ENCODE results near the gene MAGEA1. TPM values are rescaled to one million over a fixed set of nuclear protein-coding genes. Genes with fewer than 3 reads are reported as not detected.

Gene MAGEA1
- total RNA-seq, 1 donor from 2014 or later: not detected

DNA sequence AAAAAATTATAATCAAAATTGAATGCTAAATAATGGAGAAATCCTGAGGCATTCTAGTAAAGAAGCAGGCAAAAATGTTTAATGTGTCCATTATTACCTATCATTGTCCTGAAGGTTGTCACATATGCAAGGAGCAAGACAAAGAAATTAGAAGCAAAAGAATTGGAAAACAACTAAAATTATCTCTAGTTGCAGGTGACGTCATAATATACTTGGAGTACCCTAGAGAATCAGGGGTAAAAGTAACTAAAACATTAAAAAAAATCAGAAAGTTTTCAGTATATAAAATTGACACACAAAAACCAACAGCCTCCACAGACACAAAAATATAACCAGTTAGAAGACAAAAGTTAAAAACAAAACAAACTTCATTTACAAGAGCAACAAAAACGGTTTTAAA, 21.4 kb downstream of the MAGEA1 start:
- no peaks in the 10 kb centered on the region for H3K4me1 Mint-ChIP-seq (ENCODE audit: unreplicated experiment)
- DNase-seq (ENCODE audit: extremely low spot score, unreplicated experiment): no peak
- H3K27me3 Mint-ChIP-seq: peaks cover 14% of the 10 kb centered on the region
- no peak overlapping the region for H3K27ac Mint-ChIP-seq
- peaks cover 6% of the 10 kb centered on the region for H3K9me3 Mint-ChIP-seq
- H3K36me3 Mint-ChIP-seq: no peaks in the 10 kb centered on the region
- H3K4me3 Mint-ChIP-seq: no peak overlapping the region
- TF ChIP-seq CTCF (conservative IDR thresholded peaks at IDR 0.05): no peak

GRCh38 chrX:153206425-153207046, 27.5 kb downstream of the MAGEA1 start:
- peaks cover 11% of the 10 kb centered on the region for H3K27me3 Mint-ChIP-seq
- no peak for DNase-seq (ENCODE audit: extremely low spot score, unreplicated experiment)
- H3K27ac Mint-ChIP-seq: no peak overlapping the region
- no peaks in the 10 kb centered on the region for H3K4me1 Mint-ChIP-seq (ENCODE audit: unreplicated experiment)
- peaks cover 6% of the 10 kb centered on the region for H3K9me3 Mint-ChIP-seq
- no peak for TF ChIP-seq CTCF (conservative IDR thresholded peaks at IDR 0.05)
- H3K4me3 Mint-ChIP-seq: no peak overlapping the region
- no peaks in the 10 kb centered on the region for H3K36me3 Mint-ChIP-seq

DNA sequence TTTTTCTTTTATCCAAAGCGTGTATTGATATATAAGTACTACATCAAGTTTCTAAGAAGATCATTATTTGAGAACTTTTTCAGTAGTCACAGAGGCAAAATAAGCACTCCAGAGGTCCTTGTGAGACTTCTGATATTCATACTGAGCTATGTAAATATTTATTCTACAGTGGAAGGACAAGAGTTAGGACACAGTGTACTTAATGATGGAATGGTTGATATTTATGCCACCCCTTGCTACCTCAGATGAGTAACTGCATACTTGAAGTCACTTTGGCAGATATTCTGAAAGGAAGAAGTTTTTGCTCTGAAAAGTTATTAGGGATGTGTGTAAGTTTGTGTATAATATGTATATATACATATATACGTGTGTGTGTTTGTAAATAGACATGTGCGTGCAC, 30.3 kb downstream of the MAGEA1 start:
- Mint-ChIP-seq H3K4me1 (ENCODE audit: unreplicated experiment) (no peaks in the 10 kb centered on the region), H3K36me3 (no peaks in the 10 kb centered on the region), H3K4me3 (no peak overlapping the region), H3K27ac (no peak overlapping the region), H3K9me3 (peaks cover 6% of the 10 kb centered on the region), H3K27me3 (peaks cover 6% of the 10 kb centered on the region)
- DNase-seq (ENCODE audit: extremely low spot score, unreplicated experiment): no peak
- no peak for TF ChIP-seq CTCF (conservative IDR thresholded peaks at IDR 0.05)

DNA sequence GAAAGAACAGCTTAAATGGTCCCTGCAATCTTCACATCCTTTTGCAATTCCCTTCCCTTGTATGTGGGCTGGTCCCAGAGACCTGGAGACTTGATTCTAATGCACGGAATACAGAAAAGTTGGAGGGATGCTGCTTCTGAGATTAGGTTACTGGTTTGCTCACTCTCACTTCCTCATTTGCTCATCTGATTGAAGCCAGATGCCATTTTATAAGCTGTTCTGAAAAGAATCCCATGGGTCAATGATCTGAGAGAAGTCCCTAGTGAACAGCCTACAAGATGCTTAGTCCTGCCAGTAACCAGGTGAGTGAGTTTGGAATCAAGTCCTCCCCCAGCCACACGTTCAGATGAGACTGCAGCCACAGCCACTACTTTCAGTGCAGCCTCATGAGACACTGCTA, 35.9 kb downstream of the MAGEA1 start:
- no peak for DNase-seq (ENCODE audit: extremely low spot score, unreplicated experiment)
- no peaks in the 10 kb centered on the region for H3K27me3 Mint-ChIP-seq
- no peak overlapping the region for H3K27ac Mint-ChIP-seq
- H3K4me3 Mint-ChIP-seq: no peak overlapping the region
- H3K4me1 Mint-ChIP-seq (ENCODE audit: unreplicated experiment): no peaks in the 10 kb centered on the region
- H3K9me3 Mint-ChIP-seq: peaks cover 6% of the 10 kb centered on the region
- no peak for TF ChIP-seq CTCF (conservative IDR thresholded peaks at IDR 0.05)
- H3K36me3 Mint-ChIP-seq: no peaks in the 10 kb centered on the region

DNA sequence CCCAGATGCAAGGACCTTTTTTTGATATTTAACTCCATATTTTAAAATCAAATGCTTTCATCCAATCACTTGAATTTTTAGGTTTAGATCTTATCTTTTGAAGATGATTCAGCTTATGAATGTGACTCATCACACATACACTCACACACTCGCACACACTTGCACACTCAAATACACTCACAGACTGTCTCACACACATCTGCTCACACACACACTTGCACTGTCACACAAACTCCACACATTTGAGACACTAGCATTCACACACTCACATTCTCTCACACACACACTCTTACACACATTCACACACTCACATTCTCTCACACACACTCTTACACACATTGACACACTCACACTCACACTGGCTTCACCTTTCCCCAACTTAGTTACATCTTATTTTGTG, 37.8 kb downstream of the MAGEA1 start:
- H3K36me3 Mint-ChIP-seq: no peaks in the 10 kb centered on the region
- no peak for TF ChIP-seq CTCF (conservative IDR thresholded peaks at IDR 0.05)
- no peak overlapping the region for H3K27ac Mint-ChIP-seq

More for the DNA sequence above, 37.8 kb downstream of the MAGEA1 start:
- Mint-ChIP-seq H3K4me1 (ENCODE audit: unreplicated experiment) (no peaks in the 10 kb centered on the region), H3K27me3 (no peaks in the 10 kb centered on the region), H3K4me3 (no peak overlapping the region), H3K9me3 (no peaks in the 10 kb centered on the region)
- DNase-seq (ENCODE audit: extremely low spot score, unreplicated experiment): no peak

All from type B pancreatic cell (in vitro differentiated cells).